Neural cell (in vitro differentiated cells): ENCODE data around the gene PTGER3.

Experiments
- EP300 ChIP-seq: fragments of 450-650 bp; conservative IDR thresholded peaks from 2 replicates; pipeline ENCODE4 v1.6.1; 2014; ENCODE audit warnings: antibody characterized with exemption, mild to moderate bottlenecking, moderate library complexity; ENCODE audit not compliant: poor library complexity, severe bottlenecking
- EZH2 ChIP-seq: fragments of 200-600, 300-800 bp; shearing (Covaris generic), sonication (generic); IDR thresholded peaks from 2 replicates; pipeline ENCODE4 v1.6.1; 2014; ENCODE audit warnings: antibody characterized with exemption, low read length, borderline replicate concordance, mild to moderate bottlenecking; ENCODE audit not compliant: insufficient read depth, poor library complexity, severe bottlenecking
- MXI1 ChIP-seq: fragments of 450-650 bp; conservative IDR thresholded peaks from 2 replicates; pipeline ENCODE4 v1.6.1; 2014; ENCODE audit warnings: antibody characterized with exemption, mild to moderate bottlenecking; ENCODE audit not compliant: poor library complexity, severe bottlenecking
- POLR2AphosphoS5 ChIP-seq: IDR thresholded peaks from 2 replicates; pipeline ENCODE4 v1.6.1; 2012
- RAD21 ChIP-seq: fragments of 450-650 bp; conservative IDR thresholded peaks from 2 replicates; pipeline ENCODE4 v1.6.1; 2014; ENCODE audit warnings: antibody characterized with exemption, mild to moderate bottlenecking, moderate library complexity
- SMC3 ChIP-seq: fragments of 450-650 bp; conservative IDR thresholded peaks from 2 replicates; pipeline ENCODE4 v1.6.1; 2014; ENCODE audit warnings: antibody characterized with exemption, mild to moderate bottlenecking, moderate library complexity; ENCODE audit not compliant: poor library complexity
- TAF1 ChIP-seq: IDR thresholded peaks from 2 replicates; pipeline ENCODE4 v1.6.1; 2012; ENCODE audit warnings: low read depth
- TF ChIP-seq, protein P1 (sequence below): fragments of 450-650 bp; IDR thresholded peaks from 2 replicates; pipeline ENCODE4 v1.5.1; 2014; ENCODE audit warnings: antibody characterized with exemption, mild to moderate bottlenecking, moderate library complexity; ENCODE audit not compliant: poor library complexity, severe bottlenecking
- TF ChIP-seq, protein P2 (sequence below): IDR thresholded peaks from 2 replicates; pipeline ENCODE4 v1.6.1; 2012; ENCODE audit warnings: borderline replicate concordance

DNA sequence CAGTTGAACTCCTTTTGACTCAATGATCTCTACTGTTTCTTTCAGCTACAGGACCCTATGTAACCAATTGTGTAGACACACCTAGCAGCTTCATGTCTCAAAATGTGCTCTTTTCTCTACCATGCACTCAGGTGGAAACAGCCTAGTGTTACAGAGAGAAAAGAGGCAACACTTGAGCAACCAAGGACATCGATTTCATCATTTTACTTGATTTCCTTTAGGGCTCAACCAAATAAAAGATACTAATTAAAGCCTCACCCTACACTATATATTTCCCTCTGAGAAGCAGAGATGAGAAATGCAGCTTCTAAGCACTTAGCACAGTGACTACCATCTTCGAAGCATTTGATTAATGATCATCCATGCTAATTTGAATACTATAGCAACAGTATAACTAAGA lies 55.1 kb downstream of the PTGER3 start:
- TF ChIP-seq, protein P1, sequence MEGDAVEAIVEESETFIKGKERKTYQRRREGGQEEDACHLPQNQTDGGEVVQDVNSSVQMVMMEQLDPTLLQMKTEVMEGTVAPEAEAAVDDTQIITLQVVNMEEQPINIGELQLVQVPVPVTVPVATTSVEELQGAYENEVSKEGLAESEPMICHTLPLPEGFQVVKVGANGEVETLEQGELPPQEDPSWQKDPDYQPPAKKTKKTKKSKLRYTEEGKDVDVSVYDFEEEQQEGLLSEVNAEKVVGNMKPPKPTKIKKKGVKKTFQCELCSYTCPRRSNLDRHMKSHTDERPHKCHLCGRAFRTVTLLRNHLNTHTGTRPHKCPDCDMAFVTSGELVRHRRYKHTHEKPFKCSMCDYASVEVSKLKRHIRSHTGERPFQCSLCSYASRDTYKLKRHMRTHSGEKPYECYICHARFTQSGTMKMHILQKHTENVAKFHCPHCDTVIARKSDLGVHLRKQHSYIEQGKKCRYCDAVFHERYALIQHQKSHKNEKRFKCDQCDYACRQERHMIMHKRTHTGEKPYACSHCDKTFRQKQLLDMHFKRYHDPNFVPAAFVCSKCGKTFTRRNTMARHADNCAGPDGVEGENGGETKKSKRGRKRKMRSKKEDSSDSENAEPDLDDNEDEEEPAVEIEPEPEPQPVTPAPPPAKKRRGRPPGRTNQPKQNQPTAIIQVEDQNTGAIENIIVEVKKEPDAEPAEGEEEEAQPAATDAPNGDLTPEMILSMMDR: no peak
- no peak for TF ChIP-seq EP300
- TF ChIP-seq POLR2AphosphoS5: no peak
- no peak for TF ChIP-seq SMC3
- TF ChIP-seq MXI1: no peak
- no peak for TF ChIP-seq RAD21
- TF ChIP-seq TAF1: no peak
- no peak for TF ChIP-seq EZH2
- TF ChIP-seq, protein P2, sequence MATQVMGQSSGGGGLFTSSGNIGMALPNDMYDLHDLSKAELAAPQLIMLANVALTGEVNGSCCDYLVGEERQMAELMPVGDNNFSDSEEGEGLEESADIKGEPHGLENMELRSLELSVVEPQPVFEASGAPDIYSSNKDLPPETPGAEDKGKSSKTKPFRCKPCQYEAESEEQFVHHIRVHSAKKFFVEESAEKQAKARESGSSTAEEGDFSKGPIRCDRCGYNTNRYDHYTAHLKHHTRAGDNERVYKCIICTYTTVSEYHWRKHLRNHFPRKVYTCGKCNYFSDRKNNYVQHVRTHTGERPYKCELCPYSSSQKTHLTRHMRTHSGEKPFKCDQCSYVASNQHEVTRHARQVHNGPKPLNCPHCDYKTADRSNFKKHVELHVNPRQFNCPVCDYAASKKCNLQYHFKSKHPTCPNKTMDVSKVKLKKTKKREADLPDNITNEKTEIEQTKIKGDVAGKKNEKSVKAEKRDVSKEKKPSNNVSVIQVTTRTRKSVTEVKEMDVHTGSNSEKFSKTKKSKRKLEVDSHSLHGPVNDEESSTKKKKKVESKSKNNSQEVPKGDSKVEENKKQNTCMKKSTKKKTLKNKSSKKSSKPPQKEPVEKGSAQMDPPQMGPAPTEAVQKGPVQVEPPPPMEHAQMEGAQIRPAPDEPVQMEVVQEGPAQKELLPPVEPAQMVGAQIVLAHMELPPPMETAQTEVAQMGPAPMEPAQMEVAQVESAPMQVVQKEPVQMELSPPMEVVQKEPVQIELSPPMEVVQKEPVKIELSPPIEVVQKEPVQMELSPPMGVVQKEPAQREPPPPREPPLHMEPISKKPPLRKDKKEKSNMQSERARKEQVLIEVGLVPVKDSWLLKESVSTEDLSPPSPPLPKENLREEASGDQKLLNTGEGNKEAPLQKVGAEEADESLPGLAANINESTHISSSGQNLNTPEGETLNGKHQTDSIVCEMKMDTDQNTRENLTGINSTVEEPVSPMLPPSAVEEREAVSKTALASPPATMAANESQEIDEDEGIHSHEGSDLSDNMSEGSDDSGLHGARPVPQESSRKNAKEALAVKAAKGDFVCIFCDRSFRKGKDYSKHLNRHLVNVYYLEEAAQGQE: no peak
